ENCODE results near the gene SGK2. TPM values are rescaled to one million over a fixed set of nuclear protein-coding genes. Genes with fewer than 3 reads are reported as not detected.

SGK2 gene
- 1 to 10 TPM in 3 of 4 donors, under 1 TPM in 1; 0.87 to 3.6 (median 1.3) TPM for total RNA-seq

GRCh38 chr20:43558412-43559146 is at the start of gene SGK2:
Gene SGK2 (plus strand): TSS chr20:43559027. CDS start chr20:43566496, 7,469 bp downstream.
- H3K4me3 ChIP-seq, result no peak within 1 kb of the TSS
- no peak for DNase-seq (ENCODE audit: low spot score in 2 of 2)
- H3K27ac ChIP-seq, result peak within 1 kb of the TSS in 1 of 4 donors; percentile 70
- no peaks in the 10 kb centered on the region for H3K27me3 ChIP-seq
- TF ChIP-seq POLR2A (IDR thresholded peaks at IDR 0.05) (no peak), CTCF (IDR thresholded peaks at IDR 0.05) (no peak), EP300 (IDR thresholded peaks at IDR 0.05) (no peak)
- H3K9me3 ChIP-seq, result no peaks in the 10 kb centered on the region
- WGBS, 2 donors, result 70 to 73% methylated on average over 12 of the region's 12 CpGs
- no peaks in the 10 kb centered on the region for H3K4me1 ChIP-seq
- H3K36me3 ChIP-seq, result no peaks in the 10 kb centered on the region

- no peak for DNase-seq (ENCODE audit: low spot score in 2 of 2)
- 72 to 81% methylated on average over 1 of the region's 1 CpG for WGBS, 2 donors
- peaks cover 0 to 32% (median 7%) of the 10 kb centered on the region in 4 donors for H3K4me1 ChIP-seq
- no peaks in the 10 kb centered on the region for H3K36me3 ChIP-seq
- no peak overlapping the region for H3K27ac ChIP-seq
- no peaks in the 10 kb centered on the region for H3K9me3 ChIP-seq
- no peak overlapping the region for H3K4me3 ChIP-seq
- H3K27me3 ChIP-seq, result peaks cover 0 to 17% of the 10 kb centered on the region in 2 donors
- TF ChIP-seq POLR2A (IDR thresholded peaks at IDR 0.05) (no peak), CTCF (IDR thresholded peaks at IDR 0.05) (no peak), EP300 (IDR thresholded peaks at IDR 0.05) (no peak)
These were observed 46.9 kb upstream of the SGK2 start for GRCh38 chr20:43511879-43512278.

- Histone ChIP-seq H3K36me3 (peaks cover 0 to 5% (median 0%) of the 10 kb centered on the region in 3 donors), H3K27ac (peak overlapping the region in 3 of 4 donors; percentile 44 to 84 (median 70)), H3K4me3 (peak overlapping the region; percentile 47 to 58 (median 52)), H3K27me3 (peaks cover 0 to 3% of the 10 kb centered on the region in 2 donors), H3K9me3 (no peaks in the 10 kb centered on the region), H3K4me1 (peaks cover 0 to 18% (median 0%) of the 10 kb centered on the region in 4 donors)
- no peak for DNase-seq (ENCODE audit: low spot score in 2 of 2)
- WGBS, 2 donors, result 55 to 71% methylated on average over 7 to 10 of the region's 10 CpGs
- TF ChIP-seq EP300 (IDR thresholded peaks at IDR 0.05), result no peak
These were observed 45.4 kb upstream of the SGK2 start for GRCh38 chr20:43513372-43513930.

- WGBS, 2 donors, result 44 to 61% methylated on average over 34 to 39 of the region's 39 CpGs
- DNase-seq (ENCODE audit: low spot score in 2 of 2), result peak; percentile 93
- Histone ChIP-seq H3K27ac (peak overlapping the region; percentile 61 to 85 (median 78)), H3K4me1 (peaks cover 0 to 18% (median 0%) of the 10 kb centered on the region in 4 donors), H3K4me3 (peak overlapping the region; percentile 47 to 58 (median 52)), H3K27me3 (no peaks in the 10 kb centered on the region), H3K36me3 (peaks cover 0 to 10% (median 0%) of the 10 kb centered on the region in 3 donors), H3K9me3 (no peaks in the 10 kb centered on the region)
- TF ChIP-seq POLR2A (IDR thresholded peaks at IDR 0.05), result peak in 1 of 2 donors; percentile 40
- TF ChIP-seq CTCF (IDR thresholded peaks at IDR 0.05), result peak in 3 of 5 experiments; percentile 14 to 41 (median 40)
- TF ChIP-seq EP300 (IDR thresholded peaks at IDR 0.05), result peak; percentile 24 to 28
These were observed 44.7 kb upstream of the SGK2 start for GRCh38 chr20:43513931-43514647.

- 58 to 62% methylated on average over 17 to 27 of the region's 27 CpGs for WGBS, 2 donors
These were observed 44.2 kb upstream of the SGK2 start for GRCh38 chr20:43514648-43514999.

More at GRCh38 chr20:43514648-43514999, 44.2 kb upstream of the SGK2 start:
- no peaks in the 10 kb centered on the region for H3K27me3 ChIP-seq
- peak in 1 of 2 donors; percentile 7 for DNase-seq (ENCODE audit: low spot score in 2 of 2)
- no peak for TF ChIP-seq CTCF (IDR thresholded peaks at IDR 0.05)
- TF ChIP-seq EP300 (IDR thresholded peaks at IDR 0.05), result no peak
- TF ChIP-seq POLR2A (IDR thresholded peaks at IDR 0.05), result no peak
- peak overlapping the region; percentile 61 to 85 (median 78) for H3K27ac ChIP-seq
- H3K9me3 ChIP-seq, result peaks cover 0 to under 1% (median 0%) of the 10 kb centered on the region in 4 donors
- peaks cover 0 to 15% (median 0%) of the 10 kb centered on the region in 3 donors for H3K36me3 ChIP-seq
- H3K4me3 ChIP-seq, result peak overlapping the region; percentile 47 to 58 (median 52)
- peaks cover 0 to 18% (median 0%) of the 10 kb centered on the region in 4 donors for H3K4me1 ChIP-seq
